K562 (cell line): ENCODE data around the gene FAM25A. TPM values are rescaled to one million over a fixed set of nuclear protein-coding genes. Genes with fewer than 3 reads are reported as not detected.
A peak's percentile ranks its signal among the peaks of the same experiment; 100 is the strongest.
"Not testable (repeated sequence)": the region's sequence is repeated elsewhere in the genome, so short reads cannot be mapped to it uniquely, and the experiment has no call there.

Experiments
- ATAC-seq: fragments of 200-7000 bp; cut with Tn5 transposase; 3 replicates; pipeline ENCODE4 v1.9.1; 2020; ENCODE audit warnings: moderate library complexity
- BruUV-seq: library from RNA; stranded (reverse); fragments of 400-500 nt; replicated peaks from 2 replicates; lab custom pipeline; 2021; lab: Mats Ljungman, UMichigan
- CTCF ChIA-PET: fragments of 300-600 bp; formaldehyde crosslinking; extraction: SDS; loops from one replicate; lab custom pipeline; 2021; ENCODE audit warnings: low intra/inter-chr PET ratio; lab: Yijun Ruan, JAX
- POLR2A ChIA-PET: fragments of 300-600, 350-650 bp; sonication (Branson Sonifier 250); formaldehyde crosslinking; extraction: SDS; loops from one replicate; lab custom pipeline; 2021; ENCODE audit warnings: antibody characterized with exemption, inconsistent platforms; lab: Yijun Ruan, JAX
- DNase-seq, 4 experiments: peaks; one replicate each; pipeline versions ENCODE4 v3.0.0 to v3.0.0-alpha.2; 2011 to 2018; ENCODE audit warnings: low spot score in 3 of 4, mixed read lengths in 3 of 4; ENCODE audit errors: extremely low read depth in 1 of 4
- FAIRE-seq: peaks from 2 replicates; lab custom pipeline; 2011; peaks lifted over from hg19 to GRCh38; lab: Jason Lieb, UNC
- H2AFZ ChIP-seq: 2 replicates; pipeline ENCODE4 v1.6.0; 2011; ENCODE audit warnings: low read depth, low read length, control low read depth, inconsistent platforms
- H3K27ac ChIP-seq: fragments of 200-600 bp; 3 replicates; pipeline ENCODE4 v1.8.0; 2011; ENCODE audit warnings: low read depth, mild to moderate bottlenecking, control low read depth, inconsistent platforms, low read length, moderate library complexity, mixed read lengths; ENCODE audit errors: extremely low read depth
- H3K27me3 ChIP-seq, 2 experiments: fragments of 300-600 bp in 1 of 2; 2 replicates in 1 of 2; 3 replicates in 1 of 2; pipeline versions ENCODE4 v1.6.0 to v1.8.0; 2011; ENCODE audit warnings: inconsistent platforms in 2 of 2, low read length in 2 of 2, mild to moderate bottlenecking in 1 of 2, mixed read lengths in 1 of 2, moderate library complexity in 1 of 2; ENCODE audit not compliant: control insufficient read depth in 2 of 2, insufficient read depth in 2 of 2
- H3K36me3 ChIP-seq: fragments of 300-600 bp; 3 replicates; pipeline ENCODE4 v1.8.0; 2011; ENCODE audit warnings: mild to moderate bottlenecking, low read length, inconsistent platforms; ENCODE audit not compliant: control insufficient read depth, insufficient read depth
- H3K4me1 ChIP-seq, 2 experiments: fragments of 200-600 bp in 1 of 2; replicated peaks in 1 of 2; 2 replicates in 1 of 2; 3 replicates in 1 of 2; pipeline versions ENCODE4 v1.5.1 to v1.8.0; 2011; ENCODE audit warnings: inconsistent platforms in 2 of 2, low read length in 2 of 2, mild to moderate bottlenecking in 1 of 2, mixed read lengths in 1 of 2, moderate library complexity in 1 of 2; ENCODE audit not compliant: control insufficient read depth in 2 of 2, insufficient read depth in 2 of 2
- H3K4me2 ChIP-seq: 2 replicates; pipeline ENCODE4 v1.6.1; 2011; ENCODE audit warnings: low read length, control low read depth, inconsistent platforms, mixed read lengths; ENCODE audit not compliant: insufficient read depth
- H3K4me3 ChIP-seq: fragments of 200-600 bp; sonication (generic), shearing (Covaris generic); 2 replicates; pipeline ENCODE4 v1.5.1; 2016; ENCODE audit warnings: control low read depth, inconsistent platforms
- H3K79me2 ChIP-seq: fragments of 200-600 bp; 3 replicates; pipeline ENCODE4 v1.8.0; 2011; ENCODE audit warnings: low read length, inconsistent platforms; ENCODE audit not compliant: control insufficient read depth, insufficient read depth
- H3K9ac ChIP-seq, 2 experiments: 2 replicates each; pipeline versions ENCODE4 v1.6.0 to v1.6.1; 2011; ENCODE audit warnings: low read depth in 2 of 2, low read length in 2 of 2, control low read depth in 1 of 2, inconsistent platforms in 1 of 2, mild to moderate bottlenecking in 1 of 2, mixed read lengths in 1 of 2; ENCODE audit not compliant: insufficient read depth in 1 of 2
- H3K9me1 ChIP-seq: one replicate; pipeline ENCODE4 v1.6.0; 2011; ENCODE audit warnings: inconsistent platforms, mild to moderate bottlenecking, low read length, moderate library complexity; ENCODE audit not compliant: control insufficient read depth, insufficient read depth
- H3K9me3 ChIP-seq: replicated peaks from 2 replicates; pipeline ENCODE4 v1.5.1; 2011; ENCODE audit warnings: low read depth, low read length, inconsistent platforms; ENCODE audit not compliant: control insufficient read depth, insufficient read depth
- H4K20me1 ChIP-seq: replicated peaks from 2 replicates; pipeline ENCODE4 v1.6.1; 2011; ENCODE audit warnings: low read length, inconsistent platforms, mixed read lengths; ENCODE audit not compliant: control insufficient read depth, insufficient read depth
- HOMEZ ChIP-seq: fragments of 250-450 bp; sonication (Bioruptor Pico); IDR thresholded peaks from 2 replicates; pipeline ENCODE4 v1.4.0; 2020; ENCODE audit warnings: mild to moderate bottlenecking, moderate library complexity
- MTF1 ChIP-seq: fragments of 250-450 bp; sonication (Bioruptor Pico); IDR thresholded peaks from 2 replicates; pipeline ENCODE4 v1.9.0; 2021; ENCODE audit warnings: moderate library complexity, mild to moderate bottlenecking, inconsistent platforms, borderline replicate concordance
- NFIX ChIP-seq: fragments of 250-450 bp; sonication (Bioruptor Pico); IDR thresholded peaks from 2 replicates; pipeline ENCODE4 v1.4.0; 2020; ENCODE audit warnings: low read depth, mild to moderate bottlenecking, moderate library complexity
- ZNF277 ChIP-seq: fragments of 250-450 bp; sonication (Bioruptor Pico); IDR thresholded peaks from 2 replicates; pipeline ENCODE4 v1.8.0; 2022; ENCODE audit warnings: inconsistent platforms, mild to moderate bottlenecking, moderate library complexity, borderline replicate concordance
- ZNF408 ChIP-seq: fragments of 250-450 bp; sonication (Bioruptor Pico); IDR thresholded peaks from 2 replicates; pipeline ENCODE4 v1.4.0; 2020; ENCODE audit warnings: low read depth, mild to moderate bottlenecking, moderate library complexity
- ZNF449 ChIP-seq: fragments of 250-450 bp; sonication (Bioruptor Pico); IDR thresholded peaks from 2 replicates; pipeline ENCODE4 v1.8.0; 2022; ENCODE audit warnings: moderate library complexity, mild to moderate bottlenecking, inconsistent platforms
- ZNF707 ChIP-seq: fragments of 250-450 bp; sonication (Bioruptor Pico); conservative IDR thresholded peaks from 2 replicates; pipeline ENCODE4 v1.8.0; 2022; ENCODE audit warnings: inconsistent platforms, mild to moderate bottlenecking, moderate library complexity
- ZNF76 ChIP-seq: fragments of 250-450 bp; sonication (Bioruptor Pico); IDR thresholded peaks from 2 replicates; pipeline ENCODE4 v1.4.0; 2020; ENCODE audit warnings: mild to moderate bottlenecking, moderate library complexity, borderline replicate concordance
- WGBS: fragments of 100-300 bp; shearing (Covaris generic); methylation state at CpG from one replicate; pipeline ENCODE4 v1.1.6; 2016; ENCODE audit warnings: low coverage, mixed read lengths; ENCODE audit not compliant: insufficient coverage; ENCODE audit errors: missing lambda C conversion rate; 5-methylcytosine and 5-hydroxymethylcytosine counted together
- in situ Hi-C: fragments of 300-500 bp; cut with MboI; formaldehyde crosslinking; loops from 4 replicates; pipeline ENCODE4 v1.15.0; 2018; ENCODE audit warnings: inconsistent platforms, mixed read lengths
- intact Hi-C: fragments of 100-400 bp; cut with micrococcal nuclease; formaldehyde crosslinking; loops from 2 replicates; pipeline ENCODE4 v1.14.2; 2022
- polyA plus RNA-seq, 8 experiments: library from polyadenylated mRNA; depleted of rRNA in 4 of 8; stranded (reverse) in 5 of 8; unstranded in 3 of 8; fragments of >200 nt; fragmentation: Nextera tagmentation in 2 of 8; fragmentation: Illumina TruSeq in 1 of 8; extraction: Ambion mirVana in 2 of 8; extraction: Trizol in 1 of 8; gene quantifications; 2 replicates each; pipeline versions ENCODE4 v1.2.1 to v1.2.3, GENCODE V29; 2011 to 2014; ENCODE audit warnings: inconsistent platforms in 1 of 8, missing spikeins in 1 of 8
- total RNA-seq, 7 experiments: library from RNA; depleted of rRNA in 6 of 7; stranded (reverse); fragments of >200 nt in 6 of 7; fragmentation: Illumina TruSeq in 2 of 7; extraction: Trizol in 2 of 7; gene quantifications; 2 replicates each; pipeline versions ENCODE4 v1.2.1 to v1.2.3, GENCODE V29; 2011 to 2021; ENCODE audit warnings: low replicate concordance in 1 of 7

FAM25A gene
- total and polyA plus RNA-seq, 9 of the 15 experiments (the other 6 are each of a cell fraction or from before 2014, with no cell fraction given): not detected

- POLR2A ChIA-PET: interaction anchor here (1.5 kb wide), 1 partner anchor 14 kb away, joined by 3 read pairs; no protein-coding TSS in a partner anchor
These were observed 28.7 kb upstream of the FAM25A start for GRCh38 chr10:86991362-86991761.

More at GRCh38 chr10:86991362-86991761, 28.7 kb upstream of the FAM25A start:
- H3K79me2 ChIP-seq, H3K4me1 ChIP-seq, H2AFZ ChIP-seq, H3K36me3 ChIP-seq, H3K9me1 ChIP-seq, H4K20me1 ChIP-seq, FAIRE-seq, H3K27me3 ChIP-seq, DNase-seq, intact Hi-C loops, CTCF ChIA-PET, H3K9ac ChIP-seq, BruUV-seq, H3K27ac ChIP-seq, ATAC-seq, H3K4me2 ChIP-seq, in situ Hi-C loops, H3K4me3 ChIP-seq, H3K9me3 ChIP-seq: not testable (repeated sequence)
- WGBS: 42% methylated on average over 11 of the region's 12 CpGs
- peak; percentile 79; the same call in 1 of the 2 replicates for TF ChIP-seq ZNF76 (CRISPR knock-in tag)
- peak; percentile 80; the same call in 1 of the 2 replicates for TF ChIP-seq ZNF277 (CRISPR knock-in tag)
- peak; percentile 88; the same call in 1 of the 2 replicates for TF ChIP-seq ZNF408 (CRISPR knock-in tag)
- TF ChIP-seq MTF1 (CRISPR knock-in tag): peak; percentile 90; the same call in 1 of the 2 replicates
- TF ChIP-seq ZNF449: peak; percentile 58; the same call in 1 of the 2 replicates
- TF ChIP-seq ZNF707: peak; percentile 54
- TF ChIP-seq NFIX (CRISPR knock-in tag): peak; percentile 78
- TF ChIP-seq HOMEZ: 0 out of 2 replicates have a peak, but pooled peaks have one; percentile 25
